ENCODE results near the gene GMFB.

GMFB gene

DNA sequence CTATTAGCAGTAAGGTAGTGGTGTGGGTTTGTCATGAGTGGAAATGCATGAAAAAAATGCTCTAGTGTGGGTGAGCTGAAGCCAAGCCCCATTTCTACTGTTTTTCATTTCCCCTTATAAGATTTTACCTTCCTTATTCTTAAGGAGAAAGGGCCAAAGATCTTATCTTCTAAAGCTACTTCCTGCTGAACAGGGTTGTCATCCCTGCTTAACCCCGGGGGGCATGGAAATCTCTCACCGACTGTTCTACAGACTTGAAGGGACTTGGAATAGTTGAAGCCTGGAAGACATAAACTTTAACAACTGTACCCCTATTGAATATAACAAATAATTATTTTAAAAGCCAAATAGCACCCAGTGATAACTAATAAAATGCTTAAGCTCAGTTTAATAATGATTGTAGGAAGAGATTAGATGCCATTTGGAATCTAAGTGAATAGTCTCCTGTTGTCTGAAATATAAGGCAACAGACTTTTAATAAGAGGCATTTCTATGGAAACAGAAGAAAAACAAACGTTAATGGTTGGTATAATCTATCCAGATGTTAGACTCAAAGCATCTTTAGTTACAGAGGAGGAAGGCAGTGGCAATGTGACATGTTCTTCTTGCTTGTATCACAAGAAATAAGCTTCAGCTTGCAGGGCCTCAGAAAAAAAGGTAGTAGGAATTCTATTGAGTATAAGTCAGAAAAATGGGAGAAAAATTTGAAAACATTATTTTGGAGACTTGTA is 1.8 kb upstream of the GMFB start:
- no peak for DNase-seq (ENCODE audit: low read depth in 2 of 2)

GRCh38 chr14:54489731-54490444 is 1.1 kb upstream of the GMFB start:
- no peak for DNase-seq (ENCODE audit: low read depth in 2 of 2)

- no peak for DNase-seq (ENCODE audit: low read depth in 2 of 2)
Observed at GRCh38 chr14:54489318-54489683, 521 bp upstream of the GMFB start.

- no peak for DNase-seq (ENCODE audit: low read depth in 2 of 2)
Observed at GRCh38 chr14:54488318-54488645, 498 bp downstream of the GMFB start.

DNA sequence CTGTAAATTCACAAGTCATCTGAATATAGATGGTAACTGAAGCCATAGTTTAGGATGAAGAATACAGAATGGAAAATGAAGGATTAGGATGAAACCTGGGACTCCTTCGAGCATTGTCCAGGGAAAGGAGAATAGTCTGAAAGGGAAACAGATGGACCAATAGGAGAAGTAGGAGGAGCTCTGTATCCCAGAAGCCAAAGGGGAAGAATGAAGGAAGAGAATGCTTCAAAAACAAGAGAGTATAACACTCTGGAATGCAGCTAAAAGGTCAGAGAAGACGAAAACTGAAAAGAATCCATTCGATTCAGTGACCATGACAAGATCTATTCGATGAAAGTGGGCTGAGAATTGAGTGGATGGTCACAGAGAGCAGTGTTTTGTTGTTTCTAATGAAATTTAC is 1.0 kb downstream of the GMFB start:
- DNase-seq (ENCODE audit: low read depth in 2 of 2) = no peak

DNA sequence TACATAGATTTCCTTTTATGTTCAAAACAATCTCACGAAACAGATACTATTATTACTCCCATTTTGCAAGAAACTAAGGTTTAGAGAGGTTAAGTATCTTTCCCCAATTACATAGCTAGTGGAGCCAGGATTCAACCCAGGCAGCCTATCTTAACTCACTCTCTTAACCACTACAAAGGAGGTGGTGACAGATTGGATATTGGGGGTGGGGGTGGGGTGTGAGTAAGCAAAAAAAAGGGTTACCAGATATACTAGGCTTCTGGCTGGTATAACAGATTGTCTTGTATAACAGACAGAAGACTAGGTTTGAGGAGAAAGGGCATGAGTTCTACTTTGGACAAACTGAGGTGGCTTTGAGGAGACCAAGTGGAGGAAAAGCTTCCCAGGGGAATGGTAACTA is 2.1 kb downstream of the GMFB start:
- no peak for DNase-seq (ENCODE audit: low read depth in 2 of 2)

GRCh38 chr14:54483846-54484245 is 4.9 kb downstream of the GMFB start:
- DNase-seq (ENCODE audit: low read depth in 2 of 2) = no peak

- DNase-seq (ENCODE audit: low read depth in 2 of 2) = no peak
Observed at GRCh38 chr14:54483073-54483745, 5.6 kb downstream of the GMFB start.

DNA sequence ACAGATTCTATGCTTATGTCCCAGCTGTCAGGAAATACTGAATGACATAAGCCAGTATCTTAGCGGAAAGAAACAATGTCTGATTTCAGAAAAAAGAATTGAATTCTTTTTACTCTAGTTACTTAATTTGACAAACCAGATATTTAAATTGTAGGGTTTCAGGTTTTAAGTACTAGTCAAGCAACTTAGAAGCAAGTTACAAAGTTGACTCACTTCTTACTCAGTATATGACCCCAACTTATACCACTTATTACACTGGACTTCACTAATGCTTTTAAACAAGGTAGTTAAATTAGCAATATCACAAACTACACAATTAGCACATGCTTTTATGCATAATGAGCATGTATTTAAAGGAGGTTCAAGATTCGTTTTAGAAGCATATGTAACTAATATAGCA is 7.1 kb downstream of the GMFB start:
- no peak for DNase-seq (ENCODE audit: low read depth in 2 of 2)

DNA sequence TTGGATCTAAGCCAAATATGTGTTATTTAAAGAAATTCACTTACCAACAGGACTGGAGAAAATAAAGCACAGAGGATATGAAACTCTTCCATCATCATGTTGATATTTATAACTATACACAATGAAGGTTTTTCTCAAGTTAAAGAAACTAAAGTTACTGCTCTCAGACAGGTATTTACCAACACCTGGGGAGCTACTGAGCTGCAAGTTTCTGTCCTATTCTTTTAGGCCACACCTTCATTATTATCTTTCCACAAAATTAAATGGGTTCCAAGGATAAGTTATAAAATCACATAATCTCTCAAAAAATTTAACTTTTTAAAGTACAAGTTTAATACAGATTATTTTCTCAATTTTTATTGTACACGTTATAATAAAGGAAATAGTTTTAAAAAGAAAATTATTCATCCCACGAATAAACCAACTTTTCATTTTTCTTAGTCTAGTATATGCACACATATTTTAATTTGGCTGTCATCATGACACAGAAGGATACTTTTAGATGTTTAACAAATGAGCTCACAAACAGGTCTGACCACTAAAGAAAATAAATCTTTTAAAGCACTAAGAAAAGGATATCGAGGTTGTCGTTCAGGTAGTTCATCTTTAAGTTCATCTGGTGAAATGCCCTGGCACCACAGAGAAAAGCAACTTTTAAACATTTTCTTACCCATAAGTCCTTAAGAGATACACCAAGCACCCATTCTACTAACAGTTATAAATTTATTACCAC is 7.8 kb downstream of the GMFB start:
- DNase-seq (ENCODE audit: low read depth in 2 of 2) = no peak

DNA sequence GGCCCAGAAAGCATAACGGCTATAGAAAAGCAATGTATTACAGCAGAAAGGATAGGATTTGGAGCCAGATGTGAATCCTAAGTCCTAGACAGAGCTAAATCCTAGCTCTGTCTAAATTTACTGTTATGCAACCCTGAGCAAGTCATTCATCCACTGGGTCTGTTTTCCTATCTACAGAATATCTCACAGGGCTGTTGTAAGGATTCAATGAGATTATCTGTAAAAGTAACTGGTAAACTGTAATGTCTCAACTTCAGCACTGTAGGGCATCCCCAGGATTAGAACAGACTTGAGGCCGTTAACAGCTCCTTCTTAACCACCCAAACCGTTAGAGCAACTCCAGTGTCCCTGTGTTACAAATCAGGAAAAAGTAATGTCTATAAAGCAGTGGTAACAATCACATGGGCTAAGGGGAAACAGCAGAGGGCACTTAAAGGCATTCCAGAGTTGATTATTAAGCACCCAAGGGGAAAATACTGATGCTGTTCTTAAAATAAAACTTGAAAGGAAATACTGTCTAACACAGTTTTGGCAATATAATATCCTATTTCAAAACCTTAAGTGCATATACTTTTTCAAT is 10.1 kb downstream of the GMFB start:
- DNase-seq (ENCODE audit: low read depth in 2 of 2) = no peak

DNA sequence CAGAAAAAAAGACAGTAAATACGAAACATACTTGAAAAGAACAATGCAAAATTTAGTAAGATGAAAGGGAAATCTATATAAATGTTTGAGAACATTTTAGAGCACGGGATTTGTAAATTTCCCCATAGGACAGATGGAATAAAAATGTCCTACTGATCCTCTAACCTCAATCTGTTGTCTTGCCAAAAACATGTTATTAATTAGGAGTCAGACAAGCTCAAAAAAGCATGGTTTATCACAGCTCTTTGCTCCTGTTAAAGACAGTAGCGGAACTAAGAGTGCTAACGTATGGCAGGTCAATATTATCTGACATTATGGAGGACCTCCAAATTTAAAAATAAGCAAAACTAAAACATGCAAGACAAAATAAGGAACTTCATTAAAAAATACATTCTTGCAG is 12.9 kb downstream of the GMFB start:
- DNase-seq (ENCODE audit: low read depth in 2 of 2) = no peak

- DNase-seq (ENCODE audit: low read depth in 2 of 2) = no peak
Observed at GRCh38 chr14:54475187-54475899, 13.4 kb downstream of the GMFB start.

DNA sequence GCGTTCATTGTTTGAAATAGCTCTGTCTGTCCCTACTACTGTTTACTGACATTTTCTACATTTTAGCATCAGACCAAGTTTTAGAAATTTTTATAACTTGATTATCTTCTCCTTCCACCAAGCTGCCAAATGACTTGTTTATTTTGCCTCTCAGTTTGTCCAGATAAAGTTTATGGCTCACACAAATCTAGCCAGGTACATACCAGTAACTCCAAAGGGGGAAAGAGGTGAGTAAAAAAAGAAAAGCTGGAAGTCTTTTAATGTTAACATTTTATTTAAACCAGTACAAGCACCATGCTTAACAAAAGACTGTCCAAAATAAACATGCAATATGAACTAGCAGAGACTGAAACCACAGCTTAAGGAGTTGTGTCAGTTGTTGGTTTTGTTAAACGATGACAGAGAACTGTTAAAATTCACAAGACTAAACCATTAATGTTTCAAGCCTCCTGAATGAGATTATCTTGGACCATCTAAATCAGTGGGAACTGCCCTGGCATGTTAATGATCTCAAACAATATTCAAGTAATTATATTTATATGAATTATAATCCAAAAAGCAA is 14.5 kb downstream of the GMFB start:
- DNase-seq (ENCODE audit: low read depth in 2 of 2) = no peak

DNA sequence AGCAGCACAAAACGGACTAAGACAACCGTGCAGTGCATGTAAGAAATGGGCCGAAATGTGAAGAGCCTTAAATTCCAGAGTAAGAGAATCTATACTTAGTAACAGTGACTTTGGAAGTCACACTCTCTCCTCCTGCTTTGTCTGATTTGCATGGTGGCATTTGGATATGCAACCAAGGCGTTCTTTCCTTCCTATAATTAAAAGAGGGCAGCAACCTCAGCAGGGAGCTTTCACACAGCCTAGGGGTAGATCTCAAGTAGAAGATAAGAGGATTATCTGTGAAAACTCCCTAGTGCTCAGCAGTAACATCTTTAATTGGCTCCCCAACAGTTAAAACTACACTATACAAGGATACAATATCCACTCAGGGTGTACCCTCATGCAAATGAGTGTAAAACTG is 16.5 kb downstream of the GMFB start:
- no peak for DNase-seq (ENCODE audit: low read depth in 2 of 2)

- no peak for DNase-seq (ENCODE audit: low read depth in 2 of 2)
Observed at GRCh38 chr14:54471641-54472040, 17.1 kb downstream of the GMFB start.

- no peak for DNase-seq (ENCODE audit: low read depth in 2 of 2)
Observed at GRCh38 chr14:54470701-54471100, 18.1 kb downstream of the GMFB start.

GRCh38 chr14:54467280-54467679 is 21.5 kb downstream of the GMFB start:
- DNase-seq (ENCODE audit: low read depth in 2 of 2) = no peak

DNA sequence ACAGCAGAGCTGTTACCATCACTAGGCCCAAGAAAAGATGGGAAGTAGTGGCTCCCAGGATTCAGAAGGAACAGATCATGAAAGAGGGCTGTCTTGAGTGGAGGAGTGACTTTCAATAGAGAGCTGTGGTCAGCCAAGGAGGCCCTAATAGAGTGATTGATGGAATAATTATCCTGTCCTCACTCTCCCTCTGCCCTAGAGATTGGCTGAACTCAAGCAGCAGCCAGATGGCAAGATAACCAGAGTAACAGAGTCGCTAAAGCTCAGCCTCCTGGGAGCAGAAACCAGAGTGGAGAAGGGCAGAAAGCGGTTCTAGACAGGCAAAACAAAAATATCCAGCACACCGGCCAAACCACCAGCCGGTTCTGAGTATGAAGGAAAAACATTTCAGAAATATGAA is 23.1 kb downstream of the GMFB start:
- DNase-seq (ENCODE audit: low read depth in 2 of 2) = no peak

- no peak for DNase-seq (ENCODE audit: low read depth in 2 of 2)
Observed at GRCh38 chr14:54462048-54462447, 26.7 kb downstream of the GMFB start.

DNA sequence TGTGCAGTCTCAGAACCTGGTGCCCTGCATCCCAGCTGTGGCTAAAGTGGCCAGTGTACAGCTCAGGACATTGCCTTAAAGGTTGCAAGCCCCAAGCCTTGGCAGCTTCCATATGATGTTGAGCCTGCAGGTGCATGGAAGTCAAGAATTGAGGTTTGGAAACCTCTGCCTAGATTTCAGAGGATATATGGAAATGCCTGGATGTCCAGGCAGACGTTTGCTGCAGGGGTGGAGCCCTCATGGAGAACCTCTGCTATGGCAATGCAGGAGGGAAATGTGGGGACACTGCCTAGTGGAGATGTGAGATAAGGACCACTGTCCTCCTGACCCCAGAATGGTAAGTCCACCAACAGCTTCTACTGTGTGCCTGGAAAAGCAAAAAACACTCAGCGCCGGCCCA is 29.7 kb downstream of the GMFB start:
- DNase-seq (ENCODE audit: low read depth in 2 of 2) = no peak
